SJSA1 (cell line): ENCODE data around the gene NPFFR2. TPM values are rescaled to one million over a fixed set of nuclear protein-coding genes. Genes with fewer than 3 reads are reported as not detected.
"Not testable (repeated sequence)": the region's sequence is repeated elsewhere in the genome, so short reads cannot be mapped to it uniquely, and the experiment has no call there.

Source experiments
- DNase-seq, 2 experiments: peaks; one replicate each; pipeline ENCODE4 v3.0.0-alpha.2; 2015 to 2020; ENCODE audit warnings: low spot score in 2 of 2, low read depth in 1 of 2
- H3K27ac ChIP-seq: fragments of 250-450 bp; sonication (Bioruptor Pico); 2 replicates; pipeline ENCODE4 v1.5.1; 2020; ENCODE audit warnings: mild to moderate bottlenecking, moderate library complexity
- H3K27me3 ChIP-seq: fragments of 250-450 bp; sonication (Bioruptor Pico); replicated peaks from 2 replicates; pipeline ENCODE4 v1.5.1; 2020; ENCODE audit warnings: mild to moderate bottlenecking, moderate library complexity
- H3K36me3 ChIP-seq: fragments of 250-450 bp; sonication (Bioruptor Pico); 2 replicates; pipeline ENCODE4 v1.5.1; 2020; ENCODE audit warnings: mild to moderate bottlenecking
- H3K4me1 ChIP-seq: fragments of 250-450 bp; sonication (Bioruptor Pico); replicated peaks from 2 replicates; pipeline ENCODE4 v1.6.1; 2021; ENCODE audit warnings: mild to moderate bottlenecking
- H3K4me3 ChIP-seq: fragments of 250-450 bp; sonication (Bioruptor Pico); 2 replicates; pipeline ENCODE4 v1.5.1; 2020; ENCODE audit warnings: mild to moderate bottlenecking
- H3K9me3 ChIP-seq: fragments of 250-450 bp; sonication (Bioruptor Pico); replicated peaks from 2 replicates; pipeline ENCODE4 v1.5.1; 2020; ENCODE audit warnings: mild to moderate bottlenecking
- total RNA-seq: library from RNA; depleted of rRNA; stranded (reverse); fragments of >200 nt; shearing (Covaris generic); gene quantifications from 2 replicates; pipeline ENCODE4 v1.2.3, GENCODE V29; 2014; rRNA removed

NPFFR2 gene
- total RNA-seq, 1 experiment from 2014 or later, result not detected

DNA sequence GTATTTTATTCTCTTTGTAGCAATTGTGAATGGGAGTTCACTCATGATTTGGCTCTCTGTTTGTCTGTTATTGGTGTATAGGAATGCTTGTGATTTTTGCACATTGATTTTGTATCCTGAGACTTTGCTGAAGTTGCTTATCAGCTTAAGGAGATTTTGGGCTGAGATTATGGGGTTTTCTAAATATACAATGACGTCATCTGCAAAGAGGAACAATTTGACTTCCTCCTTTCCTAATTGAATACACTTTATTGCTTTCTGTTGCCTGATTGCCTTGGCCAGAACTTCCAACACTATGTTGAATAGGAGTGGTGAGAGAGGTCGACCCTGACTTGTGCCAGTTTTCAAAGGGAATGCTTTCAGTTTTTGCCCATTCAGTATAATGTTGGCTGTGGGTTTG, 108.2 kb downstream of the NPFFR2 start:
- DNase-seq, H3K36me3 ChIP-seq, H3K27me3 ChIP-seq, H3K4me3 ChIP-seq, H3K4me1 ChIP-seq, H3K9me3 ChIP-seq, H3K27ac ChIP-seq: not testable (repeated sequence)

DNA sequence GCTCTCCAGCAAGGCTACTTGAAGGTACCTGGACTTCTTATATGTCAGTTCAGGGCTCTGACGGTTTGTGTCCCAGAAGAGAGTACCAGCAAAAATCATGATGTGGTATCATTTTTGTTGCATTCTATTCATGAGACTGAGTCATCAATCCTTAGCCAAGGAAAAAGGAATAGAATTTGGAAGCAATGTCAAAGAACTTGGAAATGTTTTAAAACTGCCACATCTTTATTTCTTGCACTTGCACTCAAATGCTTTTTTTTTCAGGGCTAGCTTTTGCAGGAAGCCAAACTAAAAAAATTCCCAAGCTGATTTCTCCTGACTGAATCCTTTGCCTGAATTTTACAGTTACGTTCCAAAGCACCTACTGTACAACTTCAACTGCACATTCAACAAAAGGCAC, 112.4 kb downstream of the NPFFR2 start:
- no peaks in the 10 kb centered on the region for H3K27me3 ChIP-seq
- DNase-seq, result no peak
- H3K4me3 ChIP-seq, result no peak overlapping the region
- H3K9me3 ChIP-seq, result no peaks in the 10 kb centered on the region
- no peak overlapping the region for H3K27ac ChIP-seq
- H3K4me1 ChIP-seq, result no peaks in the 10 kb centered on the region
- no peaks in the 10 kb centered on the region for H3K36me3 ChIP-seq

DNA sequence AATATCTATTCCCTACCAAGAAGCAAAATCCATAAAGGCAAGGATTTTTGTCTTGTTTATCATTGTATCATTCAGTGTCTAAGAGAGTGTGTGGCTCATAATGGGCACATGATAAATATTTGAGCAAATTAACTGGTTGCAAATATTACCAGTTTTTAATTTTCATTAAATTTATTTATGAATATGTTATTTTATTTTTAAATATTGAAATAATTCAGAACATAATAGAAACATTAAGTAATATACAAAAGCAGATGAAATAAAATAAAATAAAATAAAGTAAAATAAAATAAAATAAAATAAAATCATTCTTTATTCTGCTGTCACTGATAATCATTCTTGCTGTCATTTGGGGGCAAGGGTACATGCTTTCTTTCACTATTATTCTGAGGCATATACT, 120.9 kb downstream of the NPFFR2 start:
- H3K27ac ChIP-seq, result no peak overlapping the region
- H3K9me3 ChIP-seq, result no peaks in the 10 kb centered on the region
- H3K4me3 ChIP-seq, result no peak overlapping the region
- no peak for DNase-seq
- no peaks in the 10 kb centered on the region for H3K36me3 ChIP-seq
- H3K27me3 ChIP-seq, result no peaks in the 10 kb centered on the region
- no peaks in the 10 kb centered on the region for H3K4me1 ChIP-seq

DNA sequence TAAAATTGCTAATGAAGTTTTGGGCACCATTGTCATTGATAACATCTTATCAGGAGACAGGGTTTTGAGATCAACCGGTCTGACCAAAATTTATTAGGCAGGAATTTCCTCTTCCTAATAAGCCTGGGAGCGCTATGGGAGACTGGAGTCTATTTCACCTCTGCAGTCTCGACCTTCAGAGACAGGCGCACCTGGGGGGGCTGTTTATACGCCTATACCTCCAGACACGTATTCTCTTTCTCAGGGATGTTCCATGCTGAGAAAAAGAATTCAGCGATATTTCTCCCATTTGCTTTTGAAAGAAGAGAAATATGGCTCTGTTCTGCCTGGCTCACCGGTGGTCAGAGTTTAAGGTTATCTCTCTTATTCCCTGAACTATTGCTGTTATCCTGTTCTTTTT, 121.8 kb downstream of the NPFFR2 start:
- not testable (repeated sequence) for H3K36me3 ChIP-seq, H3K27me3 ChIP-seq, DNase-seq, H3K9me3 ChIP-seq, H3K27ac ChIP-seq, H3K4me1 ChIP-seq, H3K4me3 ChIP-seq

DNA sequence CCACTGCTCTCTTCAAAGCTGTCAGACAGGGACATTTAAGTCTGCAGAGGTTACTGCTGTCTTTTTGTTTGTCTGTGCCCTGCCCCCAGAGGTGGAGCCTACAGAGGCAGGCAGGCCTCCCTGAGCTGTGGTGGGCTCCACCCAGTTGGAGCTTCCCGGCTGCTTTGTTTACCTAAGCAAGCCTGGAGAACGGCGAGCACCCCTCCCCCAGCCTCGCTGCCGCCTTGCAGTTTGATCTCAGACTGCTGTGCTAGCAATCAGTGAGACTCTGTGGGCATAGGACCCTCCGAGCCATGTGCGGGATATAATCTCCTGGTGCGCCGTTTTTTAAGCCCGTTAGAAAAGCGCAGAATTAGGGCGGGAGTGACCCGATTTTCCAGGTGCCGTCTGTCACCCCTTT, 137.5 kb downstream of the NPFFR2 start:
- H3K4me1 ChIP-seq, H3K36me3 ChIP-seq, DNase-seq, H3K27me3 ChIP-seq, H3K4me3 ChIP-seq, H3K27ac ChIP-seq, H3K9me3 ChIP-seq: not testable (repeated sequence)

DNA sequence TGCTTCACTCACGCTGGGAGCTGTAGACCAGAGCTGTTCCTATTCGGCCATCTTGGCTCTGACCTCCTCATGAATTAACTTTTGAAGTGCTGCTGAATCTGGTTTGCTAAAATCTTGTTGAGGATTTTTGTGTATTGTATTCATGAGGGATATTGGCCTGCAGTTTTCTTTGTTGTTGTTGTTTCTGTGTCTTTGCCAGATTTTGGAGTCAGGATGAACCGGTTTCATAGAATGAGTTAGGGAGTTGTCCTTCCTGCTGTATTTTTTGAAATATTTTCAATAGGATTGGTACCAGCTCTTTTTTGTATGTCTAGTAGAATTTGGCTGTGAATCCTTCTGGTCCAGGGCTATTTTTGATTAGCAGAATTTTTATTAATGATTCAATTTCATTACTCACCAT, 138.1 kb downstream of the NPFFR2 start:
- Histone ChIP-seq H3K27me3 (no peaks in the 10 kb centered on the region), H3K27ac (no peak overlapping the region), H3K4me3 (no peak overlapping the region), H3K4me1 (no peaks in the 10 kb centered on the region), H3K36me3 (no peaks in the 10 kb centered on the region), H3K9me3 (no peaks in the 10 kb centered on the region)
- DNase-seq, result no peak

DNA sequence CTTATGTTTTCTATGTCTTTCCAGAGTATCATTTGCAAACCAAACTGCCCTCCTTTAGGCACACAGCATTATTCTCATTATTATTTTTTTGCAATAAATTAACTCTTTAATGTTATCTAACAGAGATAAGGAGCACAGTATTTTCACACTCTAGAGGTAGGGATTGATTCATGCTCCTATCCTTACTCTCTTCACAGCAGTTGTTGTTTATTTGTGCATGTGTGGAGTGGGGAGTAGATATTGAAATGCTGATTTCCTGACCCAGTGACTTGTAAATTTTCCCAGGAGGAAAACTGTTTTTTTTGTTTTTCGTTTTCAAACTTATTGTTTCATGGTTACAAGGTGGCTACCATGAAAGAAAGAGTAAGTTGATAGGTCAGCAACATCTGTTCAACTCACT, 140.0 kb downstream of the NPFFR2 start:
- no peak overlapping the region for H3K4me3 ChIP-seq
- no peaks in the 10 kb centered on the region for H3K27me3 ChIP-seq

DNA sequence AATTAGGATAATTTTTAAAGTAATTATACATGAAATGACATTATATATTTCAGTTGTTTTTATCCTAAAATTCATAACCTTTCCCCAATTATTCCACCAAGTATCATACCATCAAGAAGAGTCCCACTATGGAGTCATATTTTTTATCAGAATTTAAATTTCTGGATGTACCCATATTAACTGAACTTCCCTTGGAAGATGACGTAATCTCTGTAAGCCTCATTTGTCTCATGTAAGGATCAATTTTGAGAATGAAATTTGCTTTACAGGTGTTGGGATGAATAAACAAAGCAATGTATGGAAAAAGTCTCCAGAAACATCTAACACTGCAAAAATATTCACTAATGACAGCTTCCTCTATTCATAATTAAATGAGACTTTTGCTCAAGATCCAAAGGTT, 147.5 kb downstream of the NPFFR2 start:
- Histone ChIP-seq H3K9me3 (no peaks in the 10 kb centered on the region), H3K4me1 (no peaks in the 10 kb centered on the region), H3K27me3 (no peaks in the 10 kb centered on the region), H3K27ac (no peak overlapping the region), H3K4me3 (no peak overlapping the region), H3K36me3 (no peaks in the 10 kb centered on the region)
- no peak for DNase-seq

More for the DNA sequence above, 140.0 kb downstream of the NPFFR2 start:
- no peaks in the 10 kb centered on the region for H3K4me1 ChIP-seq
- no peak overlapping the region for H3K27ac ChIP-seq
- no peaks in the 10 kb centered on the region for H3K36me3 ChIP-seq
- DNase-seq, result no peak
- no peaks in the 10 kb centered on the region for H3K9me3 ChIP-seq

DNA sequence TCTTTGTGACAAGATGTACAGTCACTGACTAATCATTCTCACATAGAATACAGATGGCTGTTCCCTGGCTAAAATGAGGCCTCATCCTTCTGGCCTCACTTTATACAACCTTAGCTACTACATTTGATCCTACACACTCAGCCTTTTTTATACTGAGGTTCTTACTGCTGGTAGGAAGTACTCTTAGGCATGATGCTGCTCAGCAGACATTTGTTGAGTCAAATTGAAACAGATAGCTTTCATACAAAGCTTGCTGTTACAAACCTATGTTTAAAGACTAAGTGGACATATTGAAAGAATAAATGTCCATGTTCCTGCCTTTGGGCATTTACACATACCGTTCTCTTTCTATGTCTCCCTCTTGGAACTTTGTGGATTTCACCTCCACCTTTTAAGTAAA, 154.9 kb downstream of the NPFFR2 start:
- Histone ChIP-seq H3K27me3 (no peaks in the 10 kb centered on the region), H3K4me3 (no peak overlapping the region), H3K9me3 (no peaks in the 10 kb centered on the region), H3K4me1 (no peaks in the 10 kb centered on the region), H3K36me3 (no peaks in the 10 kb centered on the region), H3K27ac (no peak overlapping the region)
- DNase-seq, result no peak

DNA sequence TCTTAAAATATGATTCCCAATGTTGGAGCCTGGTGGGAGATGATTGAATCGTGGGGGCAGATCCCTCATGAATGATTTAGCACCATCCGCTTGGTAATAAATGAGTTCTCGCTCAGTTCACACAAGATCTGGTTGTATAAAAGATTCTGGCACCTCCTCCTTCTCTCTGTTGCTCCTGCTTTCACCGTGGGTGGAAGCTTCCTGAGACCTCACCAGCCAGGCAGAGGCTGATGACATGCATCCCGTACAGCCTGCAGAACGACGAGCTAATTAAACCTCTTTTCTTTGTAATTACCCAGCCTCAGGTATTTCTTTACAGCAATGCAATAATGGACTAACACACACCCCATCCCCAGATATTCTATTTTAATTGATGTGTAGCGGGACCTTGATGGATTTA, 162.2 kb downstream of the NPFFR2 start:
- Histone ChIP-seq H3K27ac (no peak overlapping the region), H3K4me1 (no peaks in the 10 kb centered on the region), H3K4me3 (no peak overlapping the region), H3K36me3 (no peaks in the 10 kb centered on the region), H3K27me3 (no peaks in the 10 kb centered on the region), H3K9me3 (no peaks in the 10 kb centered on the region)
- DNase-seq, result no peak

DNA sequence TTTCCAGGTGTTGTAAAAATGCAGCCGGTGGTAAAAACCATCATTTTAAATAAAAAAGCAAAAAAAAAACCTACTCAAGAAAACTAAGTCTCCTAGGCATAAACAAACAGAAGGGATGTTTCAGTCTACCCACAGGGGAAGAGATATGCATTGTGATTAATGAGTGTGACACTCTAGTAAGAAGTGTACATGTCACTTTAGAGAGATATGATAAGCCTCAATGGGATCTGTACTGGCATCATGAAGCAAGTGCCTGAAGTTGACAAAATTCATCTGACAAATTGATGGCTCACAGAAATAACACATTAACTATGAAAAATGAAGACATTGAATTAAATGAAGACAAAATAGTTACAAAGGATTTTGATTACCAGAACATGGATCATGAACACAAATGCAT, 162.7 kb downstream of the NPFFR2 start:
- Histone ChIP-seq H3K9me3 (no peaks in the 10 kb centered on the region), H3K4me1 (no peaks in the 10 kb centered on the region), H3K36me3 (no peaks in the 10 kb centered on the region), H3K27ac (no peak overlapping the region), H3K4me3 (no peak overlapping the region), H3K27me3 (no peaks in the 10 kb centered on the region)
- DNase-seq, result no peak

Other genes starting within 250 kb of the NPFFR2 start
- not detected in 2 replicates for gene GC, start 247.9 kb upstream of the NPFFR2 start, total RNA-seq